Prostate gland (tissue), 2 donors: ENCODE measurements around the gene NUMB.

ENCODE experiments used
- POLR2A ChIP-seq: fragments of 450-650 bp; IDR thresholded peaks from one replicate; pipeline ENCODE4 v1.6.1; 2016; ENCODE audit warnings: antibody characterized with exemption, mild to moderate bottlenecking
- TF ChIP-seq, protein P1 (sequence below), 4 experiments: fragments of 200-600 bp in 2 of 4; fragments of 450-650 bp in 2 of 4; sonication (generic) in 2 of 4; IDR thresholded peaks; 1 replicate in 3 of 4; 2 replicates in 1 of 4; pipeline ENCODE4 v1.5.1; 2016 to 2019; ENCODE audit warnings: antibody characterized with exemption in 4 of 4, mild to moderate bottlenecking in 2 of 4, moderate library complexity in 2 of 4

DNA sequence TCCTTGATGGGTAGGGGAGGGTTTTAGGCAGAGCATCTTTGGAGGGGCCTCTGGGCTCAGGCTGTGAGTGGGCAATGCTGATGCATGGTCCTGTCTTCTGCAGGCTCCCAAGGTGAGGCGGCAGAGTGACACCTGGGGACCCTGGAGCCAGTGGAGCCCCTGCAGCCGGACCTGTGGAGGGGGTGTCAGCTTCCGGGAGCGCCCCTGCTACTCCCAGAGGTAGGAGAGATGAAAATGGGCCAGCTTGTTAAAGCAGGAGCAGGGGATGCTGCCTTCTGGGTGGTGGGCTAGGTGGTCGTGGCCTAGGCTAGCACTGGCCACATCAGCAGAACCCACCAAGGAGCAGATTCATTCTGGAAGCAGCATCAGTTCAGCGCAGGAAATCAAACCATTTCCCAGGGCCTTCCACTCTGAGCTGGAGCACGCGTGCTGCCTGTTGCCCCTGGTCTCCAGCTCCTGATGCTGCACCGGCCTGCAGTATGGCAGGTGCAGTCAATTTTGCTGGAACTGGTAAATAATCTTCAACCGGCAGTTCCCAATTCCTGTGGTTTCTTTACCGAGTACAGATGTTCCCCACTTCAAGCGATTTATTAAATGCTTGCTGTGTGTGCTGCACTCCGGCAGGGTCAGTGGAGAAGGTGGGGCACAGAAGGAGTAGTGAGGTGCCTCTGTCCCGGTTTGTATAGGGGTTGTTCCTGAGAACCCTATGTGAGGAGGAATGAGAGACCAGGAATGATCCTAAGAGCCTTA lies 213.6 kb downstream of the NUMB start:
- TF ChIP-seq, protein P1, sequence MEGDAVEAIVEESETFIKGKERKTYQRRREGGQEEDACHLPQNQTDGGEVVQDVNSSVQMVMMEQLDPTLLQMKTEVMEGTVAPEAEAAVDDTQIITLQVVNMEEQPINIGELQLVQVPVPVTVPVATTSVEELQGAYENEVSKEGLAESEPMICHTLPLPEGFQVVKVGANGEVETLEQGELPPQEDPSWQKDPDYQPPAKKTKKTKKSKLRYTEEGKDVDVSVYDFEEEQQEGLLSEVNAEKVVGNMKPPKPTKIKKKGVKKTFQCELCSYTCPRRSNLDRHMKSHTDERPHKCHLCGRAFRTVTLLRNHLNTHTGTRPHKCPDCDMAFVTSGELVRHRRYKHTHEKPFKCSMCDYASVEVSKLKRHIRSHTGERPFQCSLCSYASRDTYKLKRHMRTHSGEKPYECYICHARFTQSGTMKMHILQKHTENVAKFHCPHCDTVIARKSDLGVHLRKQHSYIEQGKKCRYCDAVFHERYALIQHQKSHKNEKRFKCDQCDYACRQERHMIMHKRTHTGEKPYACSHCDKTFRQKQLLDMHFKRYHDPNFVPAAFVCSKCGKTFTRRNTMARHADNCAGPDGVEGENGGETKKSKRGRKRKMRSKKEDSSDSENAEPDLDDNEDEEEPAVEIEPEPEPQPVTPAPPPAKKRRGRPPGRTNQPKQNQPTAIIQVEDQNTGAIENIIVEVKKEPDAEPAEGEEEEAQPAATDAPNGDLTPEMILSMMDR (IDR thresholded peaks at IDR 0.05) = no peak
- TF ChIP-seq POLR2A = no peak
